ENCODE data around the gene VAC14.

DNA sequence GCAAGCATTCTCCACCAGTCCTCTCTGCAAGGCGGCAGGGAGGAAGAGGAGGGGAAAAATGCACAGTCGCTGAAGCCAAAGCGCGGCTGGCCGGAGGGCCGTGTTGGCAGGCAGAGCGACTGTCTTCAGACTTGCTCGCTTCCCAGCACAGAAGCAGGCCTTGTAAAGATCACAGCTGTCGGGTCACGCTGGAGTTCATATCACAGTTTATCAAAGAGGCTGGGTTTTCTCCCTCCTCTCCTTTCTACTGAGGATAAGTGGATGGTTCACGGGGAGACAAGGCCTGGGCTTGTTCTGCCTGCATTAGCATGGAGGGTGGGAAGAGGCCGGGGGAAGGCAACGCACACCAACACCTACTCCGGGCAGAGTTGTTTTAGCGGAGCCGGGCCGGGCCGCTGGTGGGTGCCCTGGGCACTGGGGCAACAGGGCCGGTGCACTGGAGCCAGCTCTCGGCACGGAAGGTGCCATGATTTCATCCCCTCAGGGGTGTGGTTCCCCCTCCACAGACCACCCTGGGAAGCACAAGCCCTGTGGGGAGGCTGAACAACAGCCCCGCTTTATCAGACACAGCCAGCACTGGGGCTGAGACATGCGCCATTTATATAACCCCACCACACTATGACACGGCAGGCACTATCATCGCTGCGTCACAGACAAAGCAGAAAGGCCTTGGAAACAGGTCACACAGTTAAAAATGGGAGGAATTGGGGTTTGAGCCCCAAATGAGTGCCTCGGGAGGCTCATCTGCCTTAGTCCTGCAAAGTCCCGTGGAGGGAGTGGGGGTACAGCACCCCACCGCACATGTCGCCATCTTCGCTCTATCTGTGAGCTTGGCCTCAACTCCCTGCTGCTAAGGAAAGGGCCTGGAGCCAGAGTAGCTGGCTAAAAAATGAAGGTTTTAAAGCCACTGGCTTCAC lies 74.8 kb downstream of the VAC14 start:
- TF ChIP-seq EZH2phosphoT487 (IDR thresholded peaks at IDR 0.05; ENCODE audit: insufficient read depth, low read depth), result no peak
- no peak for TF ChIP-seq EZH2 (IDR thresholded peaks at IDR 0.05; ENCODE audit: insufficient read depth, poor library complexity, severe bottlenecking)

Data from GM23248 (cell line).